GM12865 (cell line): ENCODE measurements around the gene GABBR2.

Experiments used
- DNase-seq: peaks from one replicate; pipeline ENCODE4 v3.0.0; 2010; ENCODE audit warnings: low read depth
- H3K4me3 ChIP-seq: 2 replicates; pipeline ENCODE4 v1.5.1; 2011; ENCODE audit warnings: mild to moderate bottlenecking, low read depth, low read length, control low read depth
- CTCF ChIP-seq: IDR thresholded peaks from 2 replicates; pipeline ENCODE4 v1.5.1; 2011; ENCODE audit warnings: low read length, control low read depth, low read depth, inconsistent platforms; ENCODE audit not compliant: insufficient read depth; ENCODE audit errors: missing control alignments

The GABBR2 gene

GRCh38 chr9:98533132-98533531 is 175.6 kb downstream of the GABBR2 start:
- DNase-seq, result no peak

DNA sequence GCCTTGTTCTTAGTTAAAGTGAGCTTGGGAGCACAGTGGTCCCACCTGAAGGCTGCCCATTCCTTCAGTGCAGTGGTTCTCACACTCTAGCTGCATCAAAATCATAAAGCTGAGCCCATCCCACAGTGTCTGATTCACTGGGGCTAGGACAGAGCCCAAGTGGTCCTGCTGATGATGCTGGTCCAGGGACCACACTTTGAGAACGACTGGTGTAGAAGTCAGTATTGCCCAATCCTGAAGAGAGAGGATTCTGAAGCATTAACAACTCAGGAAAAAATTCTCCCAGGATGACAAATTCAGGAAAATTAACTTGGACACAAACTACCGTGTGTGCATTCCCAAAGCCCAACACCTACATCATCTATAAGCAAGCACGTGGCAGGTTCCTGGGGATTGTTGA is 176.2 kb downstream of the GABBR2 start:
- no peak for TF ChIP-seq CTCF
- no peak for DNase-seq
- no peak overlapping the region for H3K4me3 ChIP-seq

More at GRCh38 chr9:98533132-98533531, 175.6 kb downstream of the GABBR2 start:
- no peak for TF ChIP-seq CTCF
- no peak overlapping the region for H3K4me3 ChIP-seq

GRCh38 chr9:98532147-98532546 is 176.6 kb downstream of the GABBR2 start:
- DNase-seq, result no peak
- H3K4me3 ChIP-seq, result no peak overlapping the region
- TF ChIP-seq CTCF, result no peak

DNA sequence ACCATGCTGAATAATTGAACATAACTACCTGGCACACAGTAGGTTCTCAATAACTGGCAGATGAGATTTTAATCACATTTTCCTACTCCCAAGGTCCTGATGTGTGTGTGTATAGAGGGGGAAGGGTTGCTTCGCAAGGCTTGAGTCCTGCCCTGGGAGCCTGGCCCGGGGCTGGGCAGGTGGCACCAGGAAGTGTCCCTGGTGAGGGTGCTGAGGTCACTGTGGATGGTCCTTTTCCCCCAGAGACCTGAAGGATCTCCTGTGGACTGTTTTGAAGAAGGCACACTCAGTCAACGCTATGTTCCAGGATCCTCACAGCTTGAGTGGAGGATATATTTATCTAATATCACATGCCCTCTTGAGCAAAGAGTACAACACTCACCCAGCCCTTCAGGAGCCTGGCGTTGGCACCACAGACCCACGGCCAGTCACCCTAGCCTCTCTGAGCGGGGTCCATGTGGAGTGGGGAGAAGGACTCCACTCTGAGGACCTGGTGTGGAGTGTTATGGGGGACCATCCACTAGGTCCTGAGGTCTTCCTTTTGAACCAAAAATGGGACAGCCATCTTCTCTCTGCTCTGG is 177.8 kb downstream of the GABBR2 start:
- no peak overlapping the region for H3K4me3 ChIP-seq
- DNase-seq, result no peak
- no peak for TF ChIP-seq CTCF

GRCh38 chr9:98530275-98530674 is 178.5 kb downstream of the GABBR2 start:
- DNase-seq, result no peak
- TF ChIP-seq CTCF, result no peak
- no peak overlapping the region for H3K4me3 ChIP-seq

GRCh38 chr9:98529841-98530240 is 178.9 kb downstream of the GABBR2 start:
- TF ChIP-seq CTCF, result no peak
- no peak for DNase-seq
- H3K4me3 ChIP-seq, result no peak overlapping the region

- no peak overlapping the region for H3K4me3 ChIP-seq
- TF ChIP-seq CTCF, result peak; percentile 13
- no peak for DNase-seq
These were observed 185.4 kb downstream of the GABBR2 start for GRCh38 chr9:98523231-98523901.
